GM12892 (cell line): ENCODE data around the gene MEG3.

Experiments used
- POLR2A ChIP-seq: IDR thresholded peaks from 2 replicates; pipeline ENCODE4 v1.6.1; 2011; ENCODE audit warnings: low read depth, low read length, control low read depth
- POLR2AphosphoS5 ChIP-seq: IDR thresholded peaks from 2 replicates; pipeline ENCODE4 v1.6.1; 2011; ENCODE audit warnings: low read depth, low read length, control low read depth
- TAF1 ChIP-seq: IDR thresholded peaks from 2 replicates; pipeline ENCODE4 v1.6.1; 2011; ENCODE audit warnings: low read depth, mild to moderate bottlenecking, control low read depth, low read length, borderline replicate concordance

GRCh38 chr14:100845341-100845740 is 19.4 kb downstream of the MEG3 start:
- TF ChIP-seq POLR2A = no peak
- TF ChIP-seq POLR2AphosphoS5 = no peak
- no peak for TF ChIP-seq TAF1
